Mesendoderm (in vitro differentiated cells): Measurements from ENCODE around the gene YDJC.
"Not testable (repeated sequence)": the region's sequence is repeated elsewhere in the genome, so short reads cannot be mapped to it uniquely, and the experiment has no call there.

ENCODE experiments used
- DNase-seq: peaks from one replicate; pipeline ENCODE4 v3.0.0; 2013
- H2AK5ac ChIP-seq: 2 replicates; pipeline ENCODE4 v1.6.1; 2013; ENCODE audit warnings: low read length, inconsistent platforms
- H2BK120ac ChIP-seq: 2 replicates; pipeline ENCODE4 v1.6.1; 2013; ENCODE audit warnings: low read depth, mild to moderate bottlenecking, low read length, moderate library complexity, mixed read lengths
- H2BK15ac ChIP-seq: replicated peaks from 2 replicates; pipeline ENCODE4 v1.6.1; 2013; ENCODE audit warnings: low read depth, mild to moderate bottlenecking, moderate library complexity
- H2BK5ac ChIP-seq: 2 replicates; pipeline ENCODE4 v1.6.1; 2013; ENCODE audit warnings: low read length, inconsistent platforms
- H3K18ac ChIP-seq: 2 replicates; pipeline ENCODE4 v1.6.1; 2013; ENCODE audit warnings: mild to moderate bottlenecking, low read length, mixed read lengths
- H3K23ac ChIP-seq: one replicate; pipeline ENCODE4 v1.6.1; 2013; ENCODE audit warnings: low read length
- H3K27ac ChIP-seq: 2 replicates; pipeline ENCODE4 v1.5.1; 2013; ENCODE audit warnings: low read depth, mild to moderate bottlenecking, inconsistent platforms, low read length, moderate library complexity
- H3K27me3 ChIP-seq: 2 replicates; pipeline ENCODE4 v1.6.1; 2013; ENCODE audit warnings: low read length, control low read depth, mild to moderate bottlenecking, inconsistent platforms; ENCODE audit not compliant: insufficient read depth, poor library complexity
- H3K36me3 ChIP-seq: 2 replicates; pipeline ENCODE4 v1.6.1; 2013; ENCODE audit warnings: low read length, inconsistent platforms; ENCODE audit not compliant: control insufficient read depth, insufficient read depth
- H3K4ac ChIP-seq: one replicate; pipeline ENCODE4 v1.6.1; 2013; ENCODE audit warnings: low read depth, mild to moderate bottlenecking, low read length, moderate library complexity
- H3K4me1 ChIP-seq: 2 replicates; pipeline ENCODE4 v1.6.1; 2013; ENCODE audit warnings: low read depth, low read length, inconsistent platforms; ENCODE audit not compliant: control insufficient read depth
- H3K4me2 ChIP-seq: 2 replicates; pipeline ENCODE4 v1.6.1; 2013; ENCODE audit warnings: low read length
- H3K4me3 ChIP-seq: 2 replicates; pipeline ENCODE4 v1.5.1; 2013; ENCODE audit warnings: mild to moderate bottlenecking, low read length
- H3K56ac ChIP-seq: one replicate; pipeline ENCODE4 v1.6.1; 2013; ENCODE audit warnings: low read length
- H3K79me1 ChIP-seq: 2 replicates; pipeline ENCODE4 v1.6.1; 2013; ENCODE audit warnings: low read length, inconsistent platforms
- H3K79me2 ChIP-seq: 2 replicates; pipeline ENCODE4 v1.6.1; 2013; ENCODE audit warnings: mild to moderate bottlenecking, low read length; ENCODE audit not compliant: control insufficient read depth, insufficient read depth
- H3K9ac ChIP-seq: 2 replicates; pipeline ENCODE4 v1.6.1; 2013; ENCODE audit warnings: low read length, inconsistent platforms
- H4K5ac ChIP-seq: one replicate; pipeline ENCODE4 v1.6.1; 2013; ENCODE audit warnings: low read length
- H4K8ac ChIP-seq: one replicate; pipeline ENCODE4 v1.6.1; 2013; ENCODE audit warnings: low read depth, mild to moderate bottlenecking, control low read depth, low read length, moderate library complexity
- WGBS: extraction: QIAGEN DNeasy Blood & Tissue Kit; methylation state at CpG from one replicate; pipeline ENCODE4 v1.1.7; 2013; ENCODE audit warnings: low lambda C conversion rate, missing lambda C conversion rate; ENCODE audit not compliant: insufficient coverage; ENCODE audit errors: extremely low coverage; 5-methylcytosine and 5-hydroxymethylcytosine counted together

YDJC gene

DNA sequence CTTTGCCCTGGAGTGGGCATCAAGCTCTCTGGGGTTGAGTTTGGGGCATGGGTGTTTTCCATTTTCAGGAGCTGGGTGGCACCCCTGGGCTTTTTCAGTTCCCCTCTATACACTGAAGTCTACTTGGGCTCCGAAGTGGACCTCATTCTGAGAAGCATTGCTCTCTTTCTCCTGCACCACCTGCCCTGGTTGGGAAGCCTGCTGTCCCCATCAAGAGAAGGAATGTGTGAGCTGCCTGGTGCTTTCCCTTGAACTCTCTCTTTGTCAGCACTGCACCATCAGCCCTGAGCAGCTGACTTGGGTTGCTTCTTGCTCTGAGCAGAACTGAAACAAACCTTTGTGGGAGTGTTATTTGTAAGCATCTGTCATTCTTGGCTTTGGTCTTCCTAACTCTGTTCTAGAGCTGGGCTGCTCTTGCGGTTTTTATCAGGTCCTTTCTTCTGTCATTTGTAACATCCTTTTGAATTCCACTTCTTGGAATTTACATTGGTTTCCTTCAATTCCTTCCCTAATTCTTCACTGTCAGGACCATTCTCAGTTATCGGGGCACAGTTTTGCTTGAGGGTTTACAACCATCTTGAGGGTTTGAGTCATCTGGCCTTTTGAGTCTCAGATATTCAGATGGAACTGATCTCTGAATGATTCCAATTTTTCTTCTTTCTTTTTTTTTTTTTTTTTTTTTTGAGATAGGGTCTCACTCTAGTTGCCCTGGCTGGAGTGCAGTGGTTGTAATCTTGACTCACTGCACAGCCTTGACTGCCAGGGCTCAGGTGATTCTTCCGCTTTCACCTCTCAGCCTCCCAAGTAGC is 41.8 kb downstream of the YDJC start:
- Histone ChIP-seq H2BK120ac (no peak overlapping the region), H4K8ac (no peak overlapping the region), H4K5ac (no peak overlapping the region), H3K23ac (no peak overlapping the region), H2BK5ac (no peak overlapping the region), H2AK5ac (no peak overlapping the region), H3K56ac (no peak overlapping the region), H3K4me2 (no peak overlapping the region), H3K79me1 (peaks cover 41% of the 10 kb centered on the region), H3K79me2 (peaks cover 83% of the 10 kb centered on the region), H3K4me3 (no peak overlapping the region), H3K18ac (no peak overlapping the region), H2BK15ac (no peak overlapping the region), H3K36me3 (peaks cover 2% of the 10 kb centered on the region), H3K4ac (no peak overlapping the region), H3K9ac (no peak overlapping the region), H3K4me1 (no peaks in the 10 kb centered on the region), H3K27me3 (no peaks in the 10 kb centered on the region), H3K27ac (no peak overlapping the region)
- WGBS = no CpG with 5 or more reads among the region's 4 CpGs
- DNase-seq = no peak

DNA sequence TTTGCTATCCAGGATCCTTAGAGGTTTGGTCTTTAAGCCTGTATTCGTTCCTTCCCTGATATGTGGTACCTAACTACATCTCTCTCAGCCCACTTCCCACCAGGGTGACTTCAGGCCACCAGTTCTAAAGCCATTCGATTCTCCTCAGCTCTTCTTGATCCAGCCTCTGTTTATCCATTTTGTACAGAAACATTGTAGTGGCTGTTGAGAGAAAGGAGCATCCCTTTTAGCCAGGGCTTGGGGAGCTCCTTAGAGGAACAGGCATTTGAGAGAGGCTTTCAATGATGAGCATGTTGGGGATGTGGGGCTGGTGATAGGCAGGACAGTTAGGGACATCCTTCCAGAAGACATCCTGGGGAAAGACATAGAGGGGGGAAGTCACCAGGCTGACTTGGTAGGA is 44.4 kb downstream of the YDJC start:
- DNase-seq = no peak
- no CpG with 5 or more reads among the region's 2 CpGs for WGBS
- H3K4ac ChIP-seq = no peak overlapping the region
- no peak overlapping the region for H2BK120ac ChIP-seq
- no peak overlapping the region for H4K5ac ChIP-seq
- no peak overlapping the region for H3K27ac ChIP-seq
- no peak overlapping the region for H3K4me3 ChIP-seq
- no peak overlapping the region for H3K9ac ChIP-seq
- H2AK5ac ChIP-seq = no peak overlapping the region
- H3K79me1 ChIP-seq = peaks cover 26% of the 10 kb centered on the region
- H3K4me2 ChIP-seq = no peak overlapping the region
- H2BK15ac ChIP-seq = no peak overlapping the region
- no peak overlapping the region for H3K18ac ChIP-seq
- H3K23ac ChIP-seq = no peak overlapping the region
- H3K56ac ChIP-seq = no peak overlapping the region
- H4K8ac ChIP-seq = no peak overlapping the region
- H3K36me3 ChIP-seq = peaks cover 1% of the 10 kb centered on the region
- H3K79me2 ChIP-seq = peaks cover 82% of the 10 kb centered on the region
- H2BK5ac ChIP-seq = no peak overlapping the region
- no peaks in the 10 kb centered on the region for H3K27me3 ChIP-seq
- no peaks in the 10 kb centered on the region for H3K4me1 ChIP-seq

DNA sequence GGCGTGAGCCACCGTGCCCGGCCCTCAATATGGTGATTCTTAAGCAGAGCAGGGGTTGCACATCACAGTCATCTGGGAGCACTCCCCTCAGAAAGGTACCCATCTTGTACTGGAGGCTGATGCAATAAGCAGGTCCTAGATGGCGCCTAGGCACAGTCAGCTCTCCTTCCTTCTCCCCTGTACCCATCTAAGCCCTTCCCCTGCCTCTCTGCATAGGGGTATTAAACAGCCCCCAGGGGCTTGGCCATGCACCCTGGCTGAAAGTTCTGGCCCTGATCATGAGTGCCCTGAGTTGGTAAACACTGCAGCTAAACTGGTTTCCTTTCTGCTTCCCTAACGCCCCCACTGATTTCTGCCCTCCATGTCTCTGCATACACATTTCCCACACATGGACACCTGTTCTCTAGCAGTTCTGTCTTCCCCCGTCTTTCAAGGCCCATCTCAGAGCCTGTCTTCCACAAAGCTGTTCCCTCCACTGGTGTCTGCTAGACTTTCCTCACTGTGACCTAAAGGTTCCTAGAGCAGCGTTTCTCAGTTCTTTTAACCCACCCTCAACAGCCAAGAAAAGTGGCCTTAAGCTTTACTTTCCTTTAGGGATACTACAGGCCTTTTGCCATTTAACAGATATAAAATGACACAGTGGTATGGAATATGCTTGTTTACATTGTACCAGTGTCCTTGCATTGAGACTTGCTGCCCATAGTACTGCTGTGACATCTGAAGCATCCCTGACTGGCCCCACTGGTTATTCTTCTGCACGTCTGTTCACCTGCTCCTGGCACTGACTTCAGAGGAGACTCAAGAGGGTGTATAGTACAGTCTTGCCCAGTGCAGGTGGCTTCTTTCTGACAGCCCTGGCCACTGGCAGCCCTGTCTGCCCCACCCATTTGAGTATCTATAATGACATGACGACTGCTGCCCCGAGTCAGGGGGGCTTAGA is 46.8 kb downstream of the YDJC start:
- H2AK5ac ChIP-seq = no peak overlapping the region
- H3K36me3 ChIP-seq = peaks cover 1% of the 10 kb centered on the region
- peaks cover 87% of the 10 kb centered on the region for H3K79me2 ChIP-seq
- no peak for DNase-seq
- H2BK15ac ChIP-seq = no peak overlapping the region
- H2BK5ac ChIP-seq = no peak overlapping the region
- no peak overlapping the region for H4K8ac ChIP-seq
- no peak overlapping the region for H4K5ac ChIP-seq
- H3K4me3 ChIP-seq = no peak overlapping the region
- H3K56ac ChIP-seq = no peak overlapping the region
- no peak overlapping the region for H3K27ac ChIP-seq
- H3K18ac ChIP-seq = no peak overlapping the region
- no peaks in the 10 kb centered on the region for H3K4me1 ChIP-seq
- H3K27me3 ChIP-seq = no peaks in the 10 kb centered on the region
- WGBS = no CpG with 5 or more reads among the region's 10 CpGs
- H3K23ac ChIP-seq = no peak overlapping the region
- H3K4me2 ChIP-seq = no peak overlapping the region
- H3K79me1 ChIP-seq = peaks cover 23% of the 10 kb centered on the region
- no peak overlapping the region for H2BK120ac ChIP-seq
- H3K9ac ChIP-seq = no peak overlapping the region
- no peak overlapping the region for H3K4ac ChIP-seq

DNA sequence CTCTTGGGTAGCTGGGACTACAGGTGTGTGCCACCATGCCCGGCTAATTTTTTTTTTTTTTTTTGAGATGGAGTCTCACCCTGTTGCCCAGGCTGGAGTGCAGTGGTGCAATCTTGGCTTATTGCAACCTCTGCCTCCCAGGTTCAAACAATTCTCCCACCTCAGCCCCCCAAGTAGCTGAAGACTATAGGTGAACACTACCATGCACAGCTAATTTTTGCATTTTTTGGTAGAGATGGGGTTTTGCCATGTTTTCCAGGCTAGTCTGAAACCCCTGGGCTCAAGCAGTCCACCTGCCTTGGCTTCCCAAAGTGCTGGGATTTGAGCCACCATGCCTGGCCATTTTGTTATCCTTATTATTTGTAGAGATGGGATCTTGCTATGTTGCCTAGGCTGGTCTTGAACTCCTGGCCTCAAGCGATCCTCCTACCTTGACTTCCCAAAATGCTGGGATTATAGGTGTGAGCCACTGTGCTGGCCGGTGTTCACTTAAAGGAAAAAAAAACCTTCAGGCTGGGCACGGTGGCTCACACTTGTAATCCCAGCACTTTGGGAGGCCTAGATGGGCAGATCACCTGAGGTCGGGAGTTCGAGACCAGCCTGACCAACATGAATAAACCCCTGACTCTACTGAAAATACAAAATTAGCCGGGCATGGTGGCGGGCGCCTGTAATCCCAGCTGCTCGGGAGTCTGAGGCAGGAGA is 48.7 kb downstream of the YDJC start:
- H4K5ac ChIP-seq, H3K56ac ChIP-seq, H3K4ac ChIP-seq, H3K9ac ChIP-seq, H4K8ac ChIP-seq, H2AK5ac ChIP-seq, H3K27me3 ChIP-seq, H3K4me1 ChIP-seq, H3K23ac ChIP-seq, H3K27ac ChIP-seq, DNase-seq, H2BK15ac ChIP-seq, H2BK5ac ChIP-seq, H3K4me3 ChIP-seq, H3K18ac ChIP-seq, H2BK120ac ChIP-seq, H3K36me3 ChIP-seq, H3K4me2 ChIP-seq: not testable (repeated sequence)
- WGBS = no CpG with 5 or more reads among the region's 10 CpGs
- peaks cover 88% of the 10 kb centered on the region for H3K79me2 ChIP-seq
- H3K79me1 ChIP-seq = peaks cover 19% of the 10 kb centered on the region

DNA sequence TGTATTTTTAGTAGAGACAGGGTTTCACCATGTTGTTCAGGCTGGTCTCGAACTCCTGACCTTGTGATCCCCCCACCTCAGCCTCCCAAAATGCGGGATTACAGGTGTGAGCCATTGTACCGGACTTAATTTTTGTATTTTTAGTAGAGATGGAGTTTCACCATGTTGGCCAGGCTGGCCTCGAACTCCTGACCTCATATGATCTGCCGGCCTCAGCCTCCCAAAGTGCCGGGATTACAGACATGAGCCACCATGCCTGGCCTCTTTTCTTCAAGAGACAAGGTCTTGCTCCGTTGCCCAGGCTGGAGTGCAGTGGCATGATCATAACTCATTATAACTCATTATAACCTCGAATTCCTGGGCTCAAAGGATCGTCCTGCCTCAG is 49.2 kb downstream of the YDJC start:
- not testable (repeated sequence) for H3K23ac ChIP-seq, DNase-seq, H3K18ac ChIP-seq, H3K4me2 ChIP-seq, H2AK5ac ChIP-seq, H3K4me1 ChIP-seq, H3K27ac ChIP-seq, H2BK120ac ChIP-seq, H3K4me3 ChIP-seq, H3K27me3 ChIP-seq, H3K4ac ChIP-seq, H3K36me3 ChIP-seq, H3K9ac ChIP-seq, H2BK15ac ChIP-seq, H3K56ac ChIP-seq, H4K8ac ChIP-seq, H2BK5ac ChIP-seq, H4K5ac ChIP-seq
- Histone ChIP-seq H3K79me1 (peaks cover 19% of the 10 kb centered on the region), H3K79me2 (peaks cover 88% of the 10 kb centered on the region)
- no CpG with 5 or more reads among the region's 9 CpGs for WGBS
